Heart right ventricle (tissue), 16 donors: ENCODE data around the gene SPTLC3. TPM values are rescaled to one million over a fixed set of nuclear protein-coding genes. Genes with fewer than 3 reads are reported as not detected.

Experiments used
- ATAC-seq, 8 donors: fragments of 200-7000 bp; cut with Tn5 transposase; one replicate each; pipeline ENCODE4 v1.9.1; 2020; ENCODE audit warnings: mild to moderate bottlenecking in 8 of 8, moderate library complexity in 8 of 8, moderate number of reproducible peaks in 1 of 8
- DNase-seq, 2 donors: peaks; one replicate each; pipeline ENCODE4 v3.0.0-alpha.2; 2020
- H3K27ac ChIP-seq, 10 donors: fragments of 200-600 bp; sonication (generic) in 2 of 10; one replicate each; pipeline versions ENCODE4 v1.5.0 to v1.8.0; 2020 to 2022; ENCODE audit warnings: mild to moderate bottlenecking in 3 of 10
- H3K27me3 ChIP-seq, 7 donors: fragments of 200-600 bp; one replicate each; pipeline ENCODE4 v1.8.0; 2021 to 2022; ENCODE audit warnings: mild to moderate bottlenecking in 2 of 7
- H3K36me3 ChIP-seq, 9 donors: fragments of 200-600 bp; sonication (generic) in 1 of 9; one replicate each; pipeline versions ENCODE4 v1.5.0 to v1.8.0; 2020 to 2022; ENCODE audit warnings: mild to moderate bottlenecking in 2 of 9
- H3K4me1 ChIP-seq, 9 donors: fragments of 200-600 bp; sonication (generic) in 1 of 9; one replicate each; pipeline versions ENCODE4 v1.5.0 to v1.8.0; 2020 to 2022; ENCODE audit warnings: mild to moderate bottlenecking in 4 of 9
- H3K4me3 ChIP-seq, 10 donors: fragments of 200-600 bp; sonication (generic) in 2 of 10; one replicate each; pipeline versions ENCODE4 v1.5.0 to v1.8.0; 2020 to 2022; ENCODE audit warnings: mild to moderate bottlenecking in 7 of 10, moderate library complexity in 2 of 10
- H3K9me3 ChIP-seq, 11 donors: fragments of 200-600 bp in 10 of 11; sonication (generic) in 2 of 11; one replicate each; pipeline versions ENCODE4 v1.5.0 to v1.8.0; 2013 to 2022; ENCODE audit warnings: mild to moderate bottlenecking in 2 of 11, control low read depth in 1 of 11, moderate library complexity in 1 of 11
- CTCF ChIP-seq, 9 donors: fragments of 200-600 bp; sonication (generic) in 2 of 9; IDR thresholded peaks; one replicate each; pipeline versions ENCODE4 v1.5.0 to v1.8.0; 2021 to 2022; ENCODE audit warnings: antibody characterized with exemption in 9 of 9, mild to moderate bottlenecking in 5 of 9, moderate library complexity in 1 of 9
- WGBS, 2 donors: extraction: QIAGEN DNeasy Blood & Tissue Kit; methylation state at CpG; one replicate each; pipeline ENCODE4 v1.1.7; 2013; ENCODE audit warnings: inconsistent platforms in 1 of 2; 5-methylcytosine and 5-hydroxymethylcytosine counted together
- intact Hi-C, 10 donors: fragments of 100-400 bp; cut with DNase I; formaldehyde crosslinking; loops; one replicate each; pipeline versions ENCODE4 v1.11.1 to v1.14.2; 2022
- polyA plus RNA-seq, 2 donors: library from polyadenylated mRNA; stranded (reverse); fragments of 200-250 nt; gene quantifications; one replicate each; pipeline ENCODE4 v1.2.3, GENCODE V29; 2013
- total RNA-seq, 10 donors: library from RNA; stranded (reverse); fragmentation: NEBNext Ultra II Directional in 3 of 10; extraction: Animal tissue kit (Norgen Biotek cat#: 25700) in 3 of 10; gene quantifications; one replicate each; pipeline versions ENCODE4 v1.2.1 to v1.2.4, GENCODE V29; 2021 to 2023
- donor health status: Arrhythmogenic right ventricular cardiomyopathy.
- donor health status: ischemic (EF 13 %, LVEDD 7.1; RV severe dilation, severe dysfunction).
- donor health status: healthy with polysubstance abuse.
- donor health status: DM: no; HTN: yes; CAD: no.
- donor health status: DM: no; HTN: no; CAD: no.
- donor health status: ischemic (EF 25% LVEDD 6.9; RV normal size, moderate dysfunction).
- donor health status: ischemic (EF 25% LVEDD 5.7; RV mildly dilated, moderate dysfunction).
- donor health status: healthy.
- donor health status: DM: yes; HTN: yes; CAD: no.
- donor health status: Ischemic cardiomyopathy.
- donor health status: ischemic (EF 35%, LVEDD 5.7; RV mildly dilated, moderate dysfunction).
- donor health status: nonischemic (EF 11% LVEDD 7.7; RV severe dilation, severe dysfunction).
- donor health status: DM: yes; HTN: yes; CAD: no.
- donor health status: PGD.
- donor health status: ischemic (EF 29% LVEDD 5.4; RV normal size, mild dysfunction).
- donor health status: nonischemic (EF 23%, LVEDD 6.1; RV moderate dilation, normal function).

Gene SPTLC3
- total and polyA plus RNA-seq, 12 donors, result 0.45 to 8.4 (median 3.5) TPM

GRCh38 chr20:13205425-13205824, 196.7 kb downstream of the SPTLC3 start:
- intact Hi-C loops, result no loop called here
- ATAC-seq (no peak), DNase-seq (no peak)
- Histone ChIP-seq H3K36me3 (no peaks in the 10 kb centered on the region), H3K9me3 (no peaks in the 10 kb centered on the region), H3K27ac (no peak overlapping the region), H3K4me1 (no peaks in the 10 kb centered on the region), H3K4me3 (no peak overlapping the region), H3K27me3 (no peaks in the 10 kb centered on the region)
- WGBS, 2 donors, result 76% methylated on average over 4 of the region's 4 CpGs
- TF ChIP-seq CTCF (IDR thresholded peaks at IDR 0.05), result no peak

- no peaks in the 10 kb centered on the region for H3K27me3 ChIP-seq
- TF ChIP-seq CTCF (IDR thresholded peaks at IDR 0.05), result peak in 1 of 9 donors; percentile 10
- intact Hi-C loops, result no loop called here
- no peaks in the 10 kb centered on the region for H3K36me3 ChIP-seq
- H3K4me3 ChIP-seq, result no peak overlapping the region
- no peaks in the 10 kb centered on the region for H3K9me3 ChIP-seq
- no peak overlapping the region for H3K27ac ChIP-seq
- ATAC-seq (no peak), DNase-seq (no peak)
- WGBS, 2 donors, result 61 to 80% methylated on average over 5 of the region's 5 CpGs
- H3K4me1 ChIP-seq, result no peaks in the 10 kb centered on the region
Measured at GRCh38 chr20:13205848-13206434, 197.2 kb downstream of the SPTLC3 start.

GRCh38 chr20:13207016-13207415, 198.2 kb downstream of the SPTLC3 start:
- no peak overlapping the region for H3K27ac ChIP-seq
- no peaks in the 10 kb centered on the region for H3K9me3 ChIP-seq
- DNase-seq (no peak), ATAC-seq (no peak)
- H3K4me1 ChIP-seq, result no peaks in the 10 kb centered on the region
- TF ChIP-seq CTCF (IDR thresholded peaks at IDR 0.05), result no peak
- H3K4me3 ChIP-seq, result no peak overlapping the region
- WGBS, 2 donors, result 95 to 96% methylated on average over 2 of the region's 2 CpGs
- intact Hi-C loops, result no loop called here
- no peaks in the 10 kb centered on the region for H3K27me3 ChIP-seq
- no peaks in the 10 kb centered on the region for H3K36me3 ChIP-seq

- WGBS, 2 donors, result 50 to 72% methylated on average over 4 of the region's 4 CpGs
- Histone ChIP-seq H3K9me3 (no peaks in the 10 kb centered on the region), H3K27me3 (peaks cover 0 to 26% (median 12%) of the 10 kb centered on the region in 7 donors), H3K4me3 (no peak overlapping the region), H3K4me1 (no peaks in the 10 kb centered on the region), H3K36me3 (no peaks in the 10 kb centered on the region), H3K27ac (no peak overlapping the region)
- ATAC-seq, result no peak
- no peak for DNase-seq
- no peak for TF ChIP-seq CTCF (IDR thresholded peaks at IDR 0.05)
- intact Hi-C loops, result no loop called here
Measured at GRCh38 chr20:13211956-13212618, 203.3 kb downstream of the SPTLC3 start.
